ENCODE results near the gene BEX1.
"Not testable (repeated sequence)": the region's sequence is repeated elsewhere in the genome, so short reads cannot be mapped to it uniquely, and the experiment has no call there.

The BEX1 gene

DNA sequence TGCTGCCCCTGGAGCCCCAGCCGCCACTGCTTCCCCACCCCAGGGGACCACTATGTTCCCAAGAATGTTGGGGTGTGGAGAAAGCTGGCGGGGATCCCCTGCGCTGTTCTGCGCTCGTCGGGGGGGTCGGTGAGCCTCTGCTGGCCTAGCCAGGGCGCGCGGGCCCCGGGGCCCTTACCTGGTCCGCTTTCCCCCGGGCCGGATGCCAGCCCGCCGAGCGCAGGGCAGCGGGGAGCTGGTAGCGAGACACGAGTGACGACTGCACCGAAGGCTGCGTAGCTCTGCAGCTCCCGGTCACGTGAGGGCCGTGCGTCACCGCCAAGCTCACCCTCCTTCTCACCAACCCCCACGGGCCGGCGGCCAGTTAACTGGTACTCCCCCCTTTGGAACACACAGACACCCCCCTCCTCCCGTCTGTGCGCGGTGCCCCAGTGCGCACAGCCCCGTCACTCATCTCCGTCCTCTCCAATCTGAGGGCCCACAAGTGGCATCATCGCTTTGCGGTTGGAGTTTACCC, at the start of gene BEX1:
BEX1 (minus strand) TSS at position 254 of the 517 bp plus-strand sequence. CDS start 897 bp downstream, outside the sequence.
- DNase-seq, result peak in 57 of 58 donors; percentile 10 to 92 (median 74)

DNA sequence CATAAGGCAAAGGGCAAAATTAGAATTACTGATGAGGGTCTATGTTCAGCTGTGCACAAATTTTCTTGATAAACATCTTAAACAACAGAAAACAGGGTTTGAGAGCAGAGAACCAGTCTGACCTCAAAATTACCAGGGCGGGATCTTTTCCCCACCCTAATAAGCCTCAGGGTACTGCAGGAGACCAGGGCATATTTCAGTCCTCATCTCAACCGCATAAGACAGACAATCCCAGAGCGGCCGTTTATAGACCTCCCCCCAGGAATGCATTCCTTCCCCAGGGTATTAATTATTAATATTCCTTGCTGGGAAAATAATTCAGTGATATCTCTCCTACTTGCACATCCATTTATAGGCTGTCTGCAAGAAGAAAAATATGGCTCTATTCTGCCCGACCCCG, 45.5 kb upstream of the BEX1 start:
- not testable (repeated sequence) for DNase-seq

DNA sequence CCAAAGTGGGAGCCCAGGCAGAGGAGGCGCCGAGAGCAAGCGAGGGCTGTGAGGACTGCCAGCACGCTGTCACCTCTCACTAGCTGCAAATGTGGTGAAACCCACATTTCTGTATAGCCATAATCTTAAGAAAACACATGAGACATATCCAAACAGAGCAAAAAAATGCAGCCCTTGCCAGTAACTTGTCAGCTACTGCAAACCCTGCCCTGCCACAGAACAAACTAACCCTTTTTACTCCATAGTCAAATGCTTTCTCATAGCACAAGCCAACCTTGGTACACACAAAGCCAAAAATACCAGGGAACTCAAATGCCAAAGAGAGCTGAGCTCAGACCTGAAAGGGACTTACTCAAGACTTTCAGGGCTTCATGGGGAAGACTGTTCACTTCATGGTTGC, 43.9 kb upstream of the BEX1 start:
- DNase-seq, result no peak

DNA sequence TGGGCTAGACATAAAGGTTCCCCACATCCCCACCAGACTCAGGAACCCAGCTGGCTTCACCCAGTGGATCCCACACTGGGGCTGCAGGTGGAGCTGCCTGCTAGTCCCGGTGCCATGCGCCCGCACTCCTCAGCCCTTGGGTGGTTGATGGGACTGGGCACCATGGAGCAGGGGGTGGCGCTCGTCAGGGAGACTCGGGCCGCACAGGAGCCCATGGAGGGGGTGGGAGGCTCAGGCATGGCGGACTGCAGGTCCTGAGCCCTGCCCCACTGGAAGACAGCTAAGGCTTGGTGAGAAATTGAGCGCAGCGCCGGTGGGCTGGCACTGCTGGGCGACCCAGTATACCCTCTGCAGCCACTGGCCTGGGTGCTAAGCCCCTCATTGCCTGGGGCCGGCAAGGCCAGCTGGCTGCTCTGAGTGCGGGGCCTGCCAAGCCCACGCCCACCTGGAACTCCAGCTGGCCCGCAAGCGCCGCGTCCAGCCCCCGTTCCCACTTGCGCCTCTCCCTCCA, 43.3 kb upstream of the BEX1 start:
- not testable (repeated sequence) for DNase-seq

DNA sequence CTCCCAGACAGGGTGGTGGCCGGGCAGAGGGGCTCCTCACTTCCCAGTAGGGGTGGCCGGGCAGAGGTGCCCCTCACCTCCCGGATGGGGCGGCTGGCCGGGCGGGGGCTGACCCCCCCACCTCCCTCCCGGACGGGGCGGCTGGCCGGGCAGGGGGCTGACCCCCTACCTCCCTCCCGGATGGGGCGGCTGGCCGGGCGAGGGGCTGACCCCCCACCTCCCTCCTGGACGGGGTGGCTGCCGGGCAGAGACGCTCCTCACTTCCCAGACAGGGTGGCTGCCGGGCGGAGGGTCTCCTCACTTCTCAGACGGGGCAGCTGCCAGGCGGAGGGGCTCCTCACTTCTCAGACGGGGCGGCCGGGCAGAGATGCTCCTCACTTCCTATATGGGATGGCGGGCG, 40.4 kb upstream of the BEX1 start:
- not testable (repeated sequence) for DNase-seq

DNA sequence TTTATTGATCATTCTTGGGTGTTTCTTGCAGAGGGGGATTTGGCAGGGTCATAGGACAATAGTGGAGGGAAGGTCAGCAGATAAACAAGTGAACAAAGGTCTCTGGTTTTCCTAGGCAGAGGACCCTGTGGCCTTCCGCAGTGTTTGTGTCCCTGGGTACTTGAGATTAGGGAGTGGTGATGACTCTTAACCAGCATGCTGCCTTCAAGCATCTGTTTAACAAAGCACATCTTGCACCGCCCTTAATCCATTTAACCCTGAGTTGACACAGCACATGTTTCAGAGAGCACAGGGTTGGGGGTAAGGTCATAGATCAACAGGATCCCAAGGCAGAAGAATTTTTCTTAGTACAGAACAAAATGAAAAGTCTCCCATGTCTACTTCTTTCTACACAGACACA, 39.9 kb upstream of the BEX1 start:
- not testable (repeated sequence) for DNase-seq

DNA sequence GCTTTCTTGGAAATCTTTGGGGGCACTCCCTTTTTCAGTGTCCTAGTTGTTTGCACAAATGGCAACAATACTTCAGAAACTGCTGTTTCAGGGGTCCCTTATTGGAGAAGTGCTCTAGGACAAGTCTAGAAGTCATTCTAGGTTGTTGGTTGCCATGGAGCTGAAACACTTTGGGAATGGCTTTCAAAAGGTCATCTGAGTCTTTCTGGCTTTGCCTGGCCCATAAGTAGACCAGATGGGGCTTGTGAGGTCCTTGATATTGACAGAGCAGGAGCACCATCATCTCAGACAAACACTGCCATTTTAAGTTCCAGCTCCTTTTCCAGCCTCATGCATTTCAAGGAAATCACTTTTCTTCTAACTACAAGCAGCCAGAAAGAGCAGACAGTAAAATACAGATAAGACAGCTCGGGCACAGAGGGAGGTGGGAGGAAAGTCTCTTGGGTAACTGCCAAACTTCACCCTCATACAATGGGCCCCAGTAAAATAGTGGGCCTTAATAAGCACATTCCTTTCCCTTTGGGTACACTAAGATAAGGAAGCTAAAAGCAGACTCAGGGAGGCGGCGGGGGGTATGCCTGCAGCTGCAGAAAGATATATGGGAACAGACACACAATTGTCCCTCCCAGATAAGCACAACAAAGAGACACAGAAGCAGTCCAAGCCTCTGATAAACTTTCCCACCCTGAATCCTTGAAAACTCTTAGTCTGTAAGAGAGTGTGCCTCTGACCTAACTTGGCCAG, 37.5 kb upstream of the BEX1 start:
- DNase-seq, result peak in 1 of 58 donors; percentile 1

DNA sequence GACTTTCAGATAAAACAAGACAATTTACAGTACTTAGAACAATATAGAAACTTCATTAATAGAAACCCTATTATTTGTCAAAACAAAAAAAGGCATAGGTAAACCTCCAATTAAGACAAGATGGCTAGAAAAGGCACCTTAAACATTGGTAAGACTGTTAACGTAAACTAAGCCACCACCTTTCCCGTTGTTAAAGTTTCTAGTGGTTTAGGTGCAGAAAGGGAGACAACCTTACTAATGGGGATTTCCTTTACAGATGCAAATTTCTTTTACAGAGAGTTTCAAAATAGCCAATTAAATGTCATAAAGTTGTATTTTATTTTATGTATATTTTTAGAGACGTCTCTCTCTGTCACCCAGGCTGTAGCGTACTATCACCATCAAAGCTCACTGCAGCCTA, 36.5 kb upstream of the BEX1 start:
- DNase-seq, result no peak

DNA sequence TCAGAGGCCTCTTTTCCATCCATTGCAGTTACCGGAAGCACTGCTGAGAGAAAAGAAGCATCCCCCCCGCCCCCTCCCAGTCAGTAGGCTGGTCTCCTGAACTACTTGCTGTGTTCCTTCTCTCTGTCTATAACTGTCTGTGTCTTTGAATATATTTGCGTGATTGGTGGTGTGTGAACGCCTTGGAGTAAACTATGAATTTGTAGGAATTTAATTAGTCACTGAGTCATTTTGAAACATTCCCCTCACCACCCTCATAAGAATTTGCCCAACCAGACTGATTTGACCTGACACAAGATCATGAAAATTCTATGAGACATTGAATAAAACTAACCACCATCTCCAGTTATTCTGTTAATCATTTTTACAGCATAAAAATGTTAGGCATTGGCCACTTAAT, 35.7 kb upstream of the BEX1 start:
- no peak for DNase-seq

DNA sequence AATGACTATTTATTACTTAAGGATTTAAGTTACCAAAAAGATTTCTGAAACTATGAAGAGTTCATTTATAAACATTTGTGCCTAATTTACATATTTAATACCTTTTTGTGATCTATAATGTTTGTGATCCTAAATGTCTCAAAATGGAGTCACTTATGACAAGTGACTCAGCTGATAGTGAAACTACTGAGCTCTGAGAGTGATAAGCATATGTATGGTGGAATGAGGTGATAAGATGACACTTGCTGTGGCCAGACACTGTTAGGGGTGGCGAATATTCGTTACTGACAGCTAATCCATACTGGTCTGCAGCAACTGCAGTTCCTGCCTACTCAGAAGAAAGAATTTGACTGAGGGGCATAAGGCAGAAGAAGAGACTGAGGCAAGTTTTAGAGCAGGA, 34.5 kb upstream of the BEX1 start:
- no peak for DNase-seq

DNA sequence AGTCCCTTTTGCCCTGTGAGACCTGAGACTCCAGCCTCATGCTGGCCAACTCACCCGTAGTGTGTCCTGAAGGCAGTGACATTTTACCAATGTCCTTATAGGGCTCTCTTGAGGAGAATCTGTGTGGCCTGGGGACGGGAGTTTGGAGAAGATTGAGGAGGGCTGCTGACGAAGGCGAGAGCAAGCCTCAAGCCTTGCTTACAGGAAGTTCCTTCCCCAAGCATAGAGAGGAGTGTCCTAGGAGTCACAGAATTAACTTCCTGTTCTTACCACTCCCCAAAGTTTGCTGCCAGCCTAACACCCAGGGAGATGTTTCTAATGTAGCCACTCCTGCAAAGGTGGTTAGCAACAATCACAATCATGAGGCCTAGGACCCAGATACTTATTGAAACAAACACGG, 29.0 kb upstream of the BEX1 start, which contains the start of gene NXF3:
NXF3 (minus strand) TSS at position 202 of the 400 bp plus-strand sequence; CDS start at position 82, 120 bp downstream.
- no peak for DNase-seq

DNA sequence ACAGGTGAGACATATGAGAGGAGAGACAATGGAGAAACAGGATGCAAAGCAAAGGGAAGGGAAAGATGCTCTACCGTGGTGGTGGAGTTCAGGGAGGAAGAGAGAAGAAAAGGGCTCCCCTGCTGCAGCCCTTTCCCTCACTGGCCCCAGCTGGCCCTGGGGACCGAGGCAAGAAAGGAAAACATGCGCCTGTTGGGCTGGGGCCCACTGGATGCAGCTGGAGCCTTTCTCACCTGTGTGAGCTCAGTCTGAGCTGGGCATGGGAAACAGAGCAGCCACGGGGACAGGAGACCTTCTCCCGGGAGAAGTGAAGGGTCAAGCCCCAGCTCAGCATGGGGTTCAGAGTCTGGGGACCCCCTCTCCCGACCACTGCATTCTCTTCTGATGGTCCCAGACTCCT, 17.1 kb upstream of the BEX1 start:
- DNase-seq, result no peak

DNA sequence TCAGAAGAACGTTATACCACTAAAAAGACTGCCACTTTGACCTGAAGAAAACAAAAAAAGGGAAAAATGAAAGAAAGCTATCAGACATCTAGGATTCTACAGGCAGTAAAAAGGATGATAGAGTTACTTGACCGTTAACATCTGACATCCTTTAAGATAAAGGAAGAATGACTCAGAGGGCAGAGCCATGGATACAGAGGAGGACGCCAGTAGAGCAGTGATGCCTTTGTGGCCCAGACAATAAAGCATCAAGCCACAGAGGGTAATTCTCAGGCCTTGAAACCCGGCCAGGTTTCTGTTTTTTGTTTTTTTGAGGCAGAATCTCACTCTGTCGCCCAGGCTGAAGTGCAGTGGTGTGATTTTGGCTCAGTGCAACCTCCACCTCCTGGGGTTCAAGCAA, 9.5 kb upstream of the BEX1 start:
- DNase-seq, result no peak

DNA sequence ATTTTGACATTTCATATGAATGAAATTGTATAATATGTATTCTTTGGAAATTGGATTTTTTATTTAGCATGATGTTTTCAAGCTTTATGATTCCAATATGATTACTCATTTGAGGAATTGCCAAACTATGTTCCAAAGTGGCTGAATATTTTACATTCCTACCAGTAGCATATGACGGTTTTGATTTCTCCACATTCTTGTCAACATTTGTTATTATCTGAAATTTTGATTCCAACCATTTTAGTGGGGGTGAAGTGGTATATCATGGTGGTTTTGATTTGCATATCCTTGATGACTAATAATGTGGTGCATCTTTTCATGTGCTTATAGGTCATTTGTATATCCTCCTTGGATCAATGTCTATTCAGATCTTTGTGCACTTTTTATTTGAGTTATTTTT, 2.6 kb upstream of the BEX1 start:
- no peak for DNase-seq

DNA sequence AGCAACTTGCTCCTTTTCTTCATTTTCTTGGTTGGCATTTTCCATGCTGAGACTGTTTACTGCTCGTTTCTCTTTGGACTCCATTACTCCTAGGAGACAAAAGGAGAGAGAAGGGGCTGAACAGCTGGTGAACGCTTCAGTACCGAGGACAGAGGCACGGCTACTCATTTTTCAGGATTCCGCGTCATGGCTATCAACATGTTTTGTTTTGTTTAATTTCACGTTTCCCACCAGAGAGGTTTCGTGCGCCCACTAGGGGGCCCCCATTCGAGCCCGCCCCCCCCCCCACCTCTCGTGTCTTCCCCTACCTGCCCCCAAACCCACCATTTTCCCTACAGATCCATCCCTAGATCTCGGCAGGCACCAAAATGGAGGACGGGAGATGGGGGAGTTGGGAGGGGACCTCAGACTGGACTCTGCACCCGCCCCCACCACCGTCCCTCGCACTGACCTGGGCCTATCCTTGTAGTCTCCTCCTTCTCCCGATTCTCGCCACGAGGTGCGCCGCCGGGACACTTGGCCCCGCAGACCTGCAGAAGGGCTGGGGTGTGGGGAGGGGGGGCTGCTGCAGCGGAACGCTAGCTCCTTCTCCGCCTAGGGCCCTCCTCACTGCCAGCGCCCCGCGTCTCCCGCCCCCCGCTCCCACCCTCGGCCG, 653 bp downstream of the BEX1 start:
- peak in 39 of 58 donors; percentile 0 to 42 (median 19) for DNase-seq

DNA sequence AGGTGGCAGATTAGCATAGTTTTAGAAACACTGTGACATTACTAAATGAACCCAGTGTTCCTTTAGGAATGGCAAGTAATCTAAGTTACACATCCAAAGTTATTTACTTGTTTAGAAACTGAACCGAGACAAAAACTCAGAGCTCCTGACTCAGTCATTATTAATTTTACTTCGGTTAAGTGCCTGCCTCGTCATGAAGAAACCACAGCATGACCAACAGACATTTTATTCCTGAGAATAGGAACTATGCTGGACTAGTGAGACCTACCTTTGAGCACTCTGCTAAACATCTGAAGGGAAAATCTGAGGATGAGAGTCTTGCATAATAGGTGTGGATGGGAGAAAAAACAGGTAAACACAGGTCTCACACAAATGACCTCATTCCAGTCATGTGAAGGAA, 2.5 kb downstream of the BEX1 start:
- DNase-seq, result no peak

DNA sequence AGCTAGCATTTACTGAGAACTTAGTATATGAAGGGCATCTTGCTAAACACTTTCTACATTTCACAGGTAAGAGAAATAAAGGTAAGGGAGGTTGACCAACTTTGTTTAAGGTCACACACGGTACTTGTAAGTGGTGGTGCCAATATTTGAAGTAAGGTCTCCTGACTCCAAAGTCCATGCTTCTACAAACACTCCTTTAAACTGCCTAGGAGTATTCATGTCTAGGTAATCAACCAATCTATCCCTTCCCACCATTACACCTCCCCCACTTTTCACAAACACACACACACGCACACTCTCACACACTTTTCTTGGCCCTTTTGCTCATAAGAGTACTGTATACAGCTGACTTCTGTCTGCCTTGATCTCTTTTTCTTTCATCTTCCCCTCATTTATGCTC, 7.1 kb downstream of the BEX1 start:
- no peak for DNase-seq

DNA sequence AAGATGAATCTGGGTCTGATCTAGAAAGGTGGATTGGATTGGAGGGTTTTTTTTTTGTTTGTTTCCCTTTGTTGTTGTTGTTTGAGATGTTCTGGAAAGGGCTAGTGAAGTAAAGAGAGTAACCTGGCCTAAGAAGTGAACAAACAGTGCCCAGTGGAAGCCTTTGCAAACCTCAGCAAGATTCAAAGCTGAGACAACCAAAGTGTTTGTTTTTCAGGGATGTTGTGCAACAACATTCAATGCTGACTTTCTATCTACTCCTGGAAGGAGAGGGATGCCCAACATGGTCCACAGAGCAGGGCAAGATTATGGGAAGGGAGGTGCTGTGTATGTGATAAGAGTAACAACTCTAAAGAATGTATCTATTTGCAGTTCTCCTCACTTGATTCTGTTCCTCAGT, 11.3 kb downstream of the BEX1 start:
- DNase-seq, result no peak

DNA sequence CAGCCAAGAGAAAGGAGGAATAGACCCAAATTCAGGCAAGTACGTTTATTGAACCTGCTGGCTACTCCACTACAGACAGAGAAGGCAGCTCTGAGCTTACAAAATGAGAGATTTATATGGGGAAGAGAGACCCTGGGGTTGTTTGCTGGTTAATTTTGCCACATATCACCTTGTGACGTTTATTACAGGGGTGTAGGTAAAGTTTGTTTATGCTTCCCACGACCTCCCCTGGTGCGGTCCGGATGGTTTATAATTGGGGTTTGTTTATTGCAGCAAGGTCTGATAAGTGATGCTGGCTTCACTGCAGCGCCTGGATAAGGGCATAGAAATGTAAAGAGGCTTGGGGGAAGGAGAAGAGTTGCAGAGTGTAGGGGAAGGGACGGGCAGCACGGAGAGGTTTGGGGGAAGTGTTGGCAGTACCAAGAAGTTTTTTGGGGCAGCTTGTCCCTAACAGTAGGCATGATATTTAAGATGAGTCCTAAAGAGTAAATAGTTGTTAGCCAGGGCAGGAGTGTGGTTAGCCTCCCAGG, 12.6 kb downstream of the BEX1 start:
- no peak for DNase-seq

DNA sequence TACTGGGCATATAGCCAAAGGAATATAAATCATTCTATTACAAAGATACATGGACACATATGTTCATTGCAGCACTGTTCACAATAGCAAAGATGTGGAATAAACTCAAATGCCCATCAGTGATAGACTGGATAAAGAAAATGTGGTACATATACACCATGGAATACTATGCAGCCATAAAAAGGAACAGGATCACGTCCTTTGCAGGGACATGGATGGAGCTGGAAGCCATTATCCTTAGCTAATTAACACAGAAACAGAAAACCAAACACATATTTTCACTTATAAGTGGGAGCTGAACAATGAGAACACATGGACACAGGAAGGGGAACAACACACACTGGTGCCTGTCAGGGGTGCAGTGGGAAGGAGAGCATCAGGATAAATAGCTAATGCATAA, 30.6 kb downstream of the BEX1 start:
- DNase-seq, result not testable (repeated sequence)

DNA sequence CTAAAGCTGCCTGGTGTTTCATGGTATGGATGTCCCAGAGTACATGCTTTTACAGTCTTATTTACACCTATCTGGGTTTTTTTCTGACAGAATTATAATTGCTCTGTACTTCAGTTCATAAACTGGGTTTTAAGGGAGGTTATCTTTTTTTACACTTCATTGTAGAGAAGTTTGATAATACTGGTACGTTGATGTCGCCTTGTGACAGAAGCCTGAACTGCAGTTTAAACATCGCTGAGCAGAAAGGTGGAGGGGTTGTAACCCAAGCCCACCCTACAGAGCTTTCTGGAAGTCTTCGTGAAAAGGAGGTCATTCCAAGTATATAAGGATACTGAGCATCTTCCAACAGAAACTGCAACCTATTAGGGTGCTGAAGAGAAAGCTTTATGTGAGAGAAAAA, 46.4 kb downstream of the BEX1 start:
- no peak for DNase-seq

DNA sequence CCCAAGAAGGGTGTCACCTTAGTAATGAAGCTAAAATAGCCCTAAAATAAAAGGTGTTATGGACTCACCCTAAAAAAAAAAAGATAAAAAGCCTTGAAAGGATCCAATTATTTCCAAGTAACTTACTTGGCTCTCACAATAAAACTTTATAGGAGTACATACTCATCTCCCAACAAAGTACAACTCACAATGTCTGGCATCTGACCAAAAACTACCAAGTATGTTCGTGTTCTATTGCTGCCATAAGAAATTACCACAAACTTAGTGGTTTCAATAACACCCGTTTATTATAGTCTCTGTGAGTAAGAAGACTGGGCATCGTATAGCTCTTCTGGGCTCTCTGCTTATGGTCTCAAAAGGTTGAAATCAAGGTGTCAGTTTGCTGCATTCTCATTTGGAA, 51.0 kb downstream of the BEX1 start:
- DNase-seq, result no peak
